ENCODE data around the gene TLL2. TPM values are rescaled to one million over a fixed set of nuclear protein-coding genes. Genes with fewer than 3 reads are reported as not detected.

Gene TLL2
- total RNA-seq, 4 donors from 2014 or later: 0.20 to 1.1 (median 0.66) TPM

GRCh38 chr10:96495544-96495943 lies 18.2 kb downstream of the TLL2 start:
- Histone ChIP-seq H3K27me3 (no peaks in the 10 kb centered on the region), H3K27ac (no peak overlapping the region), H3K36me3 (no peaks in the 10 kb centered on the region), H3K4me1 (no peaks in the 10 kb centered on the region), H3K4me3 (no peak overlapping the region), H3K9me3 (no peaks in the 10 kb centered on the region)
- TF ChIP-seq EP300 (IDR thresholded peaks at IDR 0.05): no peak
- TF ChIP-seq POLR2A (IDR thresholded peaks at IDR 0.05): no peak
- no peak for TF ChIP-seq CTCF (IDR thresholded peaks at IDR 0.05)
- no peak for DNase-seq (ENCODE audit: low spot score in 2 of 2)
- 62 to 63% methylated on average over 6 of the region's 6 CpGs for WGBS, 2 donors

- Histone ChIP-seq H3K27me3 (no peaks in the 10 kb centered on the region), H3K27ac (no peak overlapping the region), H3K4me1 (no peaks in the 10 kb centered on the region), H3K36me3 (no peaks in the 10 kb centered on the region), H3K4me3 (no peak overlapping the region), H3K9me3 (no peaks in the 10 kb centered on the region)
- TF ChIP-seq EP300 (IDR thresholded peaks at IDR 0.05) (no peak), POLR2A (IDR thresholded peaks at IDR 0.05) (no peak), CTCF (IDR thresholded peaks at IDR 0.05) (no peak)
- DNase-seq (ENCODE audit: low spot score in 2 of 2): no peak
- 79 to 88% methylated on average over 4 of the region's 4 CpGs for WGBS, 2 donors
Observed at GRCh38 chr10:96494694-96495093, 19.0 kb downstream of the TLL2 start.

GRCh38 chr10:96493871-96494525 lies 19.7 kb downstream of the TLL2 start:
- no peaks in the 10 kb centered on the region for H3K27me3 ChIP-seq
- WGBS, 2 donors: 88 to 96% methylated on average over 11 to 12 of the region's 12 CpGs
- no peak for TF ChIP-seq EP300 (IDR thresholded peaks at IDR 0.05)
- no peak for TF ChIP-seq CTCF (IDR thresholded peaks at IDR 0.05)
- no peak for TF ChIP-seq POLR2A (IDR thresholded peaks at IDR 0.05)
- H3K4me1 ChIP-seq: no peaks in the 10 kb centered on the region
- no peak for DNase-seq (ENCODE audit: low spot score in 2 of 2)
- no peak overlapping the region for H3K27ac ChIP-seq
- no peak overlapping the region for H3K4me3 ChIP-seq
- H3K9me3 ChIP-seq: no peaks in the 10 kb centered on the region
- no peaks in the 10 kb centered on the region for H3K36me3 ChIP-seq

- TF ChIP-seq CTCF (IDR thresholded peaks at IDR 0.05) (no peak), POLR2A (IDR thresholded peaks at IDR 0.05) (no peak), EP300 (IDR thresholded peaks at IDR 0.05) (no peak)
- Histone ChIP-seq H3K36me3 (no peaks in the 10 kb centered on the region), H3K4me3 (no peak overlapping the region), H3K4me1 (no peaks in the 10 kb centered on the region), H3K27ac (no peak overlapping the region), H3K27me3 (no peaks in the 10 kb centered on the region), H3K9me3 (no peaks in the 10 kb centered on the region)
- no peak for DNase-seq (ENCODE audit: low spot score in 2 of 2)
- WGBS, 2 donors: 83 to 93% methylated on average over 2 of the region's 2 CpGs
Observed at GRCh38 chr10:96493254-96493653, 20.5 kb downstream of the TLL2 start.

GRCh38 chr10:96491303-96491702 lies 22.4 kb downstream of the TLL2 start:
- Histone ChIP-seq H3K27me3 (no peaks in the 10 kb centered on the region), H3K27ac (no peak overlapping the region), H3K9me3 (no peaks in the 10 kb centered on the region), H3K4me1 (no peaks in the 10 kb centered on the region), H3K36me3 (no peaks in the 10 kb centered on the region), H3K4me3 (no peak overlapping the region)
- WGBS, 2 donors: 77 to 80% methylated on average over 3 of the region's 3 CpGs
- DNase-seq (ENCODE audit: low spot score in 2 of 2): no peak
- TF ChIP-seq CTCF (IDR thresholded peaks at IDR 0.05): no peak
- TF ChIP-seq POLR2A (IDR thresholded peaks at IDR 0.05): no peak
- no peak for TF ChIP-seq EP300 (IDR thresholded peaks at IDR 0.05)

All from tibial nerve (tissue), 4 donors.